DND-41 (cell line): Measurements from ENCODE around the gene PAX2.

ENCODE experiments used
- CTCF ChIP-seq: IDR thresholded peaks from 2 replicates; pipeline ENCODE4 v1.5.1; 2012; ENCODE audit warnings: borderline replicate concordance, low read length, moderate library complexity, mild to moderate bottlenecking; ENCODE audit not compliant: poor library complexity, severe bottlenecking; ENCODE audit errors: extremely low read depth
- EZH2 ChIP-seq: IDR thresholded peaks from 3 replicates; pipeline ENCODE4 v1.6.1; 2012; ENCODE audit warnings: borderline replicate concordance, low read depth, mild to moderate bottlenecking, moderate library complexity, low read length, inconsistent platforms; ENCODE audit not compliant: severe bottlenecking

GRCh38 chr10:100740476-100741377, 4.7 kb upstream of the PAX2 start:
- TF ChIP-seq CTCF (no peak), EZH2 (no peak)
